ENCODE results near the gene SERINC3.

SERINC3 gene

DNA sequence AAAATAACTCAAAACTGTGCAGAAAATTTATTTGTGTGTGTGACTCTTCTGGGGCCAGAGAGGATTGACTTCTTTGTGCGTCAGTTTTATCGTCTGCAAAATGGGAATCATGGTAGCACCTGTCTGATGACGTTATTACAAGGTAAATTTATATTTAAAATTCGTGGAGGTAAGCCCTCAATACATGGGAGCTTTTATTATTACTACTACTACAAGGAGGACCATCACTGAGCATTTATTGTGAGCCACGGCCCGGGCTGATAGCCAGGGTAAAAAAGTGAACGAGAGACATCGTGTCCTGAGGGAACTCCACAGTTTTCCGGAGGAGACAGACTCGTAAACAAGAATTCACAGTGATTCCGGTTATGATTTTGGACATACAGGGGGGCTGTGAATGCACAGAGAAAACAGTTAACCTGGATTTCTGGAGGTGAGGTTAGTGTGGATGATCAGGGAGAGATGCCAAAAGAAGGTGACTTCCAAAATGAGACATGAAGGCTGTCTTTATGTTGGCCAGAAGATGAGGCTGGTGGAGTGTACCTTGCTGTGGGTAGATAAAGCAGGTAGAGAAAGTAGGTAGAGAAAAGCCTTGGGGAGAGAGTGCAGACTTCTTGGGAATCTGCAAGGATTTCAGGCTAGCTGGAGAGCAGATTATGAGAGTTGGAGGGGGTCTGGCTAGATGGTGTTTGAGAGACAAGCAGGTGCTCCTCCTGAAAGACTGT is 10.6 kb upstream of the SERINC3 start:
- Histone ChIP-seq H3K27me3 (ENCODE audit: insufficient read depth, low read depth, severe bottlenecking) (no peaks in the 10 kb centered on the region), H3K4me3 (ENCODE audit: low read depth, low read length) (peak overlapping the region; percentile 64), H3K9me3 (ENCODE audit: severe bottlenecking) (no peaks in the 10 kb centered on the region), H3K27ac (no peak overlapping the region; the same call in 1 of the 2 replicates), H3K36me3 (no peaks in the 10 kb centered on the region)
- DNase-seq, result no peak
- TF ChIP-seq CTCF (IDR thresholded peaks at IDR 0.05; ENCODE audit: low read depth, low read length), result no peak

- TF ChIP-seq CTCF (IDR thresholded peaks at IDR 0.05; ENCODE audit: low read depth, low read length), result no peak
- DNase-seq, result no peak
- Histone ChIP-seq H3K4me3 (ENCODE audit: low read depth, low read length) (no peak overlapping the region), H3K27ac (no peak overlapping the region), H3K9me3 (ENCODE audit: severe bottlenecking) (no peaks in the 10 kb centered on the region), H3K27me3 (ENCODE audit: insufficient read depth, low read depth, severe bottlenecking) (no peaks in the 10 kb centered on the region), H3K36me3 (no peaks in the 10 kb centered on the region)
Observed at GRCh38 chr20:44528309-44528708, 6.4 kb upstream of the SERINC3 start.

- Histone ChIP-seq H3K4me3 (ENCODE audit: low read depth, low read length) (no peak overlapping the region), H3K27me3 (ENCODE audit: insufficient read depth, low read depth, severe bottlenecking) (no peaks in the 10 kb centered on the region), H3K27ac (no peak overlapping the region), H3K36me3 (no peaks in the 10 kb centered on the region), H3K9me3 (ENCODE audit: severe bottlenecking) (no peaks in the 10 kb centered on the region)
- TF ChIP-seq CTCF (IDR thresholded peaks at IDR 0.05; ENCODE audit: low read depth, low read length), result no peak
- peak; percentile 15 for DNase-seq
Observed at GRCh38 chr20:44527716-44528199, 5.9 kb upstream of the SERINC3 start.

GRCh38 chr20:44526129-44526528 is 4.3 kb upstream of the SERINC3 start:
- H3K4me3 ChIP-seq (ENCODE audit: low read depth, low read length), result no peak overlapping the region
- H3K27me3 ChIP-seq (ENCODE audit: insufficient read depth, low read depth, severe bottlenecking), result no peaks in the 10 kb centered on the region
- H3K36me3 ChIP-seq, result peaks cover 4% of the 10 kb centered on the region
- TF ChIP-seq CTCF (IDR thresholded peaks at IDR 0.05; ENCODE audit: low read depth, low read length), result no peak
- H3K27ac ChIP-seq, result no peak overlapping the region
- no peak for DNase-seq
- no peaks in the 10 kb centered on the region for H3K9me3 ChIP-seq (ENCODE audit: severe bottlenecking)

- no peak overlapping the region for H3K4me3 ChIP-seq (ENCODE audit: low read depth, low read length)
- no peak for TF ChIP-seq CTCF (IDR thresholded peaks at IDR 0.05; ENCODE audit: low read depth, low read length)
- DNase-seq, result no peak
- H3K9me3 ChIP-seq (ENCODE audit: severe bottlenecking), result no peaks in the 10 kb centered on the region
- no peaks in the 10 kb centered on the region for H3K27me3 ChIP-seq (ENCODE audit: insufficient read depth, low read depth, severe bottlenecking)
- peaks cover 4% of the 10 kb centered on the region for H3K36me3 ChIP-seq
- H3K27ac ChIP-seq, result no peak overlapping the region
Observed at GRCh38 chr20:44523746-44524145, 1.9 kb upstream of the SERINC3 start.

GRCh38 chr20:44522841-44523240 is 971 bp upstream of the SERINC3 start:
- Histone ChIP-seq H3K27me3 (ENCODE audit: insufficient read depth, low read depth, severe bottlenecking) (no peaks in the 10 kb centered on the region), H3K36me3 (peaks cover 4% of the 10 kb centered on the region), H3K9me3 (ENCODE audit: severe bottlenecking) (no peaks in the 10 kb centered on the region), H3K27ac (no peak overlapping the region), H3K4me3 (ENCODE audit: low read depth, low read length) (no peak overlapping the region)
- no peak for DNase-seq
- no peak for TF ChIP-seq CTCF (IDR thresholded peaks at IDR 0.05; ENCODE audit: low read depth, low read length)
